Measurements from ENCODE around the gene AKNAD1.

Gene AKNAD1

GRCh38 chr1:108878678-108879077 is 21.8 kb upstream of the AKNAD1 start:
- no peak for TF ChIP-seq CTCF (IDR thresholded peaks at IDR 0.05; ENCODE audit: low read depth, low read length)
- H3K4me3 ChIP-seq (ENCODE audit: low read depth, low read length): no peak overlapping the region

- peak overlapping the region; percentile 83 for H3K4me3 ChIP-seq (ENCODE audit: low read depth, low read length)
- no peak for TF ChIP-seq CTCF (IDR thresholded peaks at IDR 0.05; ENCODE audit: low read depth, low read length)
Observed at GRCh38 chr1:108878160-108878469, 21.2 kb upstream of the AKNAD1 start.

GRCh38 chr1:108877348-108878159 is 20.7 kb upstream of the AKNAD1 start:
- peak overlapping the region; percentile 83 for H3K4me3 ChIP-seq (ENCODE audit: low read depth, low read length)
- TF ChIP-seq CTCF (IDR thresholded peaks at IDR 0.05; ENCODE audit: low read depth, low read length): no peak

- no peak for TF ChIP-seq CTCF (IDR thresholded peaks at IDR 0.05; ENCODE audit: low read depth, low read length)
- no peak overlapping the region for H3K4me3 ChIP-seq (ENCODE audit: low read depth, low read length)
Observed at GRCh38 chr1:108871050-108871724, 14.3 kb upstream of the AKNAD1 start.

- no peak overlapping the region for H3K4me3 ChIP-seq (ENCODE audit: low read depth, low read length)
- TF ChIP-seq CTCF (IDR thresholded peaks at IDR 0.05; ENCODE audit: low read depth, low read length): no peak
Observed at GRCh38 chr1:108865316-108865910, 8.5 kb upstream of the AKNAD1 start.

GRCh38 chr1:108863984-108864383 is 7.1 kb upstream of the AKNAD1 start:
- TF ChIP-seq CTCF (IDR thresholded peaks at IDR 0.05; ENCODE audit: low read depth, low read length): no peak

More at GRCh38 chr1:108863984-108864383, 7.1 kb upstream of the AKNAD1 start:
- H3K4me3 ChIP-seq (ENCODE audit: low read depth, low read length): no peak overlapping the region

Measured in WI38 (cell line).